HepG2 (cell line): ENCODE measurements around the gene LRRC45.

Experiments
- EZH2 ChIP-seq: conservative IDR thresholded peaks from 2 replicates; pipeline ENCODE4 v1.6.1; 2012; ENCODE audit warnings: mild to moderate bottlenecking, low read depth, low read length, moderate library complexity
- SMC3 ChIP-seq: IDR thresholded peaks from 2 replicates; pipeline ENCODE4 v1.6.1; 2011; ENCODE audit warnings: low read length, improper control_type of control experiment
- TGIF2 ChIP-seq: IDR thresholded peaks from 2 replicates; pipeline ENCODE4 v1.6.1; 2016; ENCODE audit warnings: control low read depth, missing compliant biosample characterization
- TF ChIP-seq, protein P1 (sequence below): sonication (generic); formaldehyde crosslinking; IDR thresholded peaks from 2 replicates; pipeline ENCODE4 v1.5.0; 2020; ENCODE audit warnings: mild to moderate bottlenecking, missing genetic modification reagents, moderate library complexity
- TF ChIP-seq, protein P2 (sequence below): sonication (generic); formaldehyde crosslinking; IDR thresholded peaks from 2 replicates; pipeline ENCODE4 v1.5.1; 2020; ENCODE audit warnings: mild to moderate bottlenecking, missing genetic modification reagents, borderline replicate concordance

DNA sequence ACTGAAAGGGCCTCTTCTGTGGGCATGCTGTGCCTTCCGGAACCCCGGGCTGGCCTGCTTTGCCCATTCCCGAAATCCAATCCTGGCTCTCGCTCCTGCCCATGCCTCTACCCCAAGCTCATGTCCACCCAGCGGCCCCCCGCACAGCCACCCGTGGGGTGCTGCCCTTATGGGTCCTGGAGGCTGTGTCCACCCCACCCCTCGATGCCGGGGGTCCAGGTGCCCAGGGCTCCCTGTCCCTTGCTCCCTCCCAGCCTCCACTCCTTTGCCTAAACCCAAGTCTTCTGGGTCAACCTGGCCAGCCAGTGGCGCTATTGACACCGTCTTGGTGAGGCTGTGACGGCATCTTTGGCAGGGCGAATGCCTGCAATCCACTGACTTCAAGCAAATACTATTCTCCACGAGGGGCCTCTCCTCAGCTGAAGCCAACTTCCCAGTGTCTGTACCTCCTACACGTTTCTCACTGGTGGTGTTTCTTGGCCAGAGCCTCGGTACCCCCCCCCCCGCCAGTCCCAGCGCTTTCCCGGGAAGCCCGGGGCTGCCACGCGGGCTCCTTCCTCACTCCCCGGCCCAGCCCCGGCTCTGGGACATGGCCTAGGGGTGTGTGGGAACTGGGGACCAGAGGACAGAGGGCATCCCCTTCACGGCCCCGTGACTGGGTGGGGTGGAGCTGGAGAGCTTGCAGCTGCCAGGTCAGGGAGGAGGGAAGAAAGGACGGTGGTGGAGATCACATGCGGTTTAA, 54.7 kb downstream of the LRRC45 start:
- TF ChIP-seq, protein P1, sequence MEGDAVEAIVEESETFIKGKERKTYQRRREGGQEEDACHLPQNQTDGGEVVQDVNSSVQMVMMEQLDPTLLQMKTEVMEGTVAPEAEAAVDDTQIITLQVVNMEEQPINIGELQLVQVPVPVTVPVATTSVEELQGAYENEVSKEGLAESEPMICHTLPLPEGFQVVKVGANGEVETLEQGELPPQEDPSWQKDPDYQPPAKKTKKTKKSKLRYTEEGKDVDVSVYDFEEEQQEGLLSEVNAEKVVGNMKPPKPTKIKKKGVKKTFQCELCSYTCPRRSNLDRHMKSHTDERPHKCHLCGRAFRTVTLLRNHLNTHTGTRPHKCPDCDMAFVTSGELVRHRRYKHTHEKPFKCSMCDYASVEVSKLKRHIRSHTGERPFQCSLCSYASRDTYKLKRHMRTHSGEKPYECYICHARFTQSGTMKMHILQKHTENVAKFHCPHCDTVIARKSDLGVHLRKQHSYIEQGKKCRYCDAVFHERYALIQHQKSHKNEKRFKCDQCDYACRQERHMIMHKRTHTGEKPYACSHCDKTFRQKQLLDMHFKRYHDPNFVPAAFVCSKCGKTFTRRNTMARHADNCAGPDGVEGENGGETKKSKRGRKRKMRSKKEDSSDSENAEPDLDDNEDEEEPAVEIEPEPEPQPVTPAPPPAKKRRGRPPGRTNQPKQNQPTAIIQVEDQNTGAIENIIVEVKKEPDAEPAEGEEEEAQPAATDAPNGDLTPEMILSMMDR (CRISPR knock-in tag) = peak; percentile 58
- TF ChIP-seq, protein P2, sequence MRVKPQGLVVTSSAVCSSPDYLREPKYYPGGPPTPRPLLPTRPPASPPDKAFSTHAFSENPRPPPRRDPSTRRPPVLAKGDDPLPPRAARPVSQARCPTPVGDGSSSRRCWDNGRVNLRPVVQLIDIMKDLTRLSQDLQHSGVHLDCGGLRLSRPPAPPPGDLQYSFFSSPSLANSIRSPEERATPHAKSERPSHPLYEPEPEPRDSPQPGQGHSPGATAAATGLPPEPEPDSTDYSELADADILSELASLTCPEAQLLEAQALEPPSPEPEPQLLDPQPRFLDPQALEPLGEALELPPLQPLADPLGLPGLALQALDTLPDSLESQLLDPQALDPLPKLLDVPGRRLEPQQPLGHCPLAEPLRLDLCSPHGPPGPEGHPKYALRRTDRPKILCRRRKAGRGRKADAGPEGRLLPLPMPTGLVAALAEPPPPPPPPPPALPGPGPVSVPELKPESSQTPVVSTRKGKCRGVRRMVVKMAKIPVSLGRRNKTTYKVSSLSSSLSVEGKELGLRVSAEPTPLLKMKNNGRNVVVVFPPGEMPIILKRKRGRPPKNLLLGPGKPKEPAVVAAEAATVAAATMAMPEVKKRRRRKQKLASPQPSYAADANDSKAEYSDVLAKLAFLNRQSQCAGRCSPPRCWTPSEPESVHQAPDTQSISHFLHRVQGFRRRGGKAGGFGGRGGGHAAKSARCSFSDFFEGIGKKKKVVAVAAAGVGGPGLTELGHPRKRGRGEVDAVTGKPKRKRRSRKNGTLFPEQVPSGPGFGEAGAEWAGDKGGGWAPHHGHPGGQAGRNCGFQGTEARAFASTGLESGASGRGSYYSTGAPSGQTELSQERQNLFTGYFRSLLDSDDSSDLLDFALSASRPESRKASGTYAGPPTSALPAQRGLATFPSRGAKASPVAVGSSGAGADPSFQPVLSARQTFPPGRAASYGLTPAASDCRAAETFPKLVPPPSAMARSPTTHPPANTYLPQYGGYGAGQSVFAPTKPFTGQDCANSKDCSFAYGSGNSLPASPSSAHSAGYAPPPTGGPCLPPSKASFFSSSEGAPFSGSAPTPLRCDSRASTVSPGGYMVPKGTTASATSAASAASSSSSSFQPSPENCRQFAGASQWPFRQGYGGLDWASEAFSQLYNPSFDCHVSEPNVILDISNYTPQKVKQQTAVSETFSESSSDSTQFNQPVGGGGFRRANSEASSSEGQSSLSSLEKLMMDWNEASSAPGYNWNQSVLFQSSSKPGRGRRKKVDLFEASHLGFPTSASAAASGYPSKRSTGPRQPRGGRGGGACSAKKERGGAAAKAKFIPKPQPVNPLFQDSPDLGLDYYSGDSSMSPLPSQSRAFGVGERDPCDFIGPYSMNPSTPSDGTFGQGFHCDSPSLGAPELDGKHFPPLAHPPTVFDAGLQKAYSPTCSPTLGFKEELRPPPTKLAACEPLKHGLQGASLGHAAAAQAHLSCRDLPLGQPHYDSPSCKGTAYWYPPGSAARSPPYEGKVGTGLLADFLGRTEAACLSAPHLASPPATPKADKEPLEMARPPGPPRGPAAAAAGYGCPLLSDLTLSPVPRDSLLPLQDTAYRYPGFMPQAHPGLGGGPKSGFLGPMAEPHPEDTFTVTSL (CRISPR knock-in tag) = no peak
- no peak for TF ChIP-seq EZH2
- no peak for TF ChIP-seq TGIF2 (CRISPR knock-in tag)
- TF ChIP-seq SMC3 = no peak
